Left lung (tissue), 10 donors: ENCODE results near the gene TUBA1B. TPM values are rescaled to one million over a fixed set of nuclear protein-coding genes. Genes with fewer than 3 reads are reported as not detected.
"Not testable (repeated sequence)": the region's sequence is repeated elsewhere in the genome, so short reads cannot be mapped to it uniquely, and the experiment has no call there.

ENCODE experiments used
- ATAC-seq: fragments of 200-7000 bp; cut with Tn5 transposase; one replicate; pipeline ENCODE4 v1.9.1; 2020; ENCODE audit warnings: moderate library complexity
- DNase-seq, 4 donors: peaks; one replicate each; pipeline ENCODE4 v3.0.0-alpha.2; 2013 to 2020
- H3K27ac ChIP-seq, 2 donors: fragments of 200-600 bp; sonication (generic) in 1 of 2; one replicate each; pipeline versions ENCODE4 v1.5.0 to v1.8.0; 2020 to 2021
- H3K27me3 ChIP-seq, 2 donors: fragments of 200-600 bp; sonication (generic) in 1 of 2; one replicate each; pipeline versions ENCODE4 v1.5.0 to v1.8.0; 2020 to 2021
- H3K36me3 ChIP-seq, 2 donors: fragments of 200-600 bp; sonication (generic) in 1 of 2; one replicate each; pipeline versions ENCODE4 v1.5.0 to v1.8.0; 2020 to 2021
- H3K4me1 ChIP-seq, 2 donors: fragments of 200-600 bp; one replicate each; pipeline ENCODE4 v1.8.0; 2021
- H3K4me3 ChIP-seq, 2 donors: fragments of 200-600 bp; sonication (generic) in 1 of 2; one replicate each; pipeline versions ENCODE4 v1.5.0 to v1.8.0; 2020 to 2021; ENCODE audit warnings: mild to moderate bottlenecking in 1 of 2
- H3K9me3 ChIP-seq, 2 donors: fragments of 200-600 bp; sonication (generic) in 1 of 2; one replicate each; pipeline versions ENCODE4 v1.5.0 to v1.8.0; 2020 to 2021
- CTCF ChIP-seq, 2 donors: fragments of 200-600 bp; sonication (generic) in 1 of 2; IDR thresholded peaks; one replicate each; pipeline versions ENCODE4 v1.5.0 to v1.8.0; 2021; ENCODE audit warnings: antibody characterized with exemption in 2 of 2
- intact Hi-C, 2 donors: fragments of 100-400 bp; cut with DNase I; formaldehyde crosslinking; loops; one replicate each; pipeline versions ENCODE4 v1.11.2 to v1.14.2; 2022
- polyA plus RNA-seq, 6 donors: library from polyadenylated mRNA; unstranded; fragments of 120-200 nt; gene quantifications; one replicate each; pipeline ENCODE4 v1.2.1, GENCODE V29; 2013; ENCODE audit not compliant: insufficient read length in 6 of 6
- total RNA-seq, 2 donors: library from RNA; stranded (reverse); fragmentation: NEBNext Ultra II Directional; extraction: Animal tissue kit (Norgen Biotek cat#: 25700); gene quantifications; one replicate each; pipeline ENCODE4 v1.2.1, GENCODE V29; 2021
- donor health status: DM: no; HTN: yes; CAD: no.
- donor health status: DM: no; HTN: no; CAD: no.

Gene TUBA1B
- total and polyA plus RNA-seq, 8 donors: 603 to 1,514 (median 981) TPM

GRCh38 chr12:49146406-49146805 lies 15.2 kb upstream of the TUBA1B start:
- Histone ChIP-seq H3K27me3 (no peaks in the 10 kb centered on the region), H3K36me3 (no peaks in the 10 kb centered on the region), H3K4me1 (no peaks in the 10 kb centered on the region), H3K27ac (no peak overlapping the region), H3K9me3 (no peaks in the 10 kb centered on the region), H3K4me3 (no peak overlapping the region)
- intact Hi-C loops: no loop called here
- no peak for TF ChIP-seq CTCF (IDR thresholded peaks at IDR 0.05)
- DNase-seq (no peak), ATAC-seq (no peak)

- Histone ChIP-seq H3K4me1 (no peaks in the 10 kb centered on the region), H3K27ac (no peak overlapping the region), H3K27me3 (no peaks in the 10 kb centered on the region), H3K36me3 (no peaks in the 10 kb centered on the region), H3K9me3 (no peaks in the 10 kb centered on the region), H3K4me3 (no peak overlapping the region)
- no peak for TF ChIP-seq CTCF (IDR thresholded peaks at IDR 0.05)
- ATAC-seq (no peak), DNase-seq (no peak)
- intact Hi-C loops: no loop called here
Observed at GRCh38 chr12:49144384-49144783, 13.2 kb upstream of the TUBA1B start.

- Histone ChIP-seq H3K36me3 (no peaks in the 10 kb centered on the region), H3K27ac (no peak overlapping the region), H3K4me3 (no peak overlapping the region), H3K27me3 (no peaks in the 10 kb centered on the region), H3K4me1 (no peaks in the 10 kb centered on the region), H3K9me3 (no peaks in the 10 kb centered on the region)
- DNase-seq: no peak
- intact Hi-C loops: loop anchor here in 1 of 2 donors (10.0 kb wide), 1 partner anchor 46 kb away; the partner anchor contains the start of gene TUBA1A
- ATAC-seq: no peak
- TF ChIP-seq CTCF (IDR thresholded peaks at IDR 0.05): no peak
Observed at GRCh38 chr12:49138999-49139398, 7.8 kb upstream of the TUBA1B start.

GRCh38 chr12:49138587-49138986 lies 7.4 kb upstream of the TUBA1B start:
- Histone ChIP-seq H3K4me1 (peaks cover 0 to 2% of the 10 kb centered on the region in 2 donors), H3K36me3 (no peaks in the 10 kb centered on the region), H3K4me3 (no peak overlapping the region), H3K27ac (no peak overlapping the region), H3K9me3 (no peaks in the 10 kb centered on the region), H3K27me3 (no peaks in the 10 kb centered on the region)
- no peak for TF ChIP-seq CTCF (IDR thresholded peaks at IDR 0.05)
- DNase-seq (no peak), ATAC-seq (no peak)
- intact Hi-C loops: loop anchor here in 1 of 2 donors (10.0 kb wide), 1 partner anchor 46 kb away; the partner anchor contains the start of gene TUBA1A

- Histone ChIP-seq H3K27ac (no peak overlapping the region), H3K36me3 (no peaks in the 10 kb centered on the region), H3K9me3 (no peaks in the 10 kb centered on the region), H3K4me1 (peaks cover 0 to 13% of the 10 kb centered on the region in 2 donors), H3K27me3 (no peaks in the 10 kb centered on the region), H3K4me3 (no peak overlapping the region)
- DNase-seq: no peak
- TF ChIP-seq CTCF (IDR thresholded peaks at IDR 0.05): no peak
- intact Hi-C loops: loop anchor here in 1 of 2 donors (10.0 kb wide), 1 partner anchor 47 kb away; the partner anchor contains the start of gene TUBA1A
- ATAC-seq: no peak
Observed at GRCh38 chr12:49137476-49137875, 6.3 kb upstream of the TUBA1B start.

GRCh38 chr12:49136997-49137396 lies 5.8 kb upstream of the TUBA1B start:
- not testable (repeated sequence) for H3K4me3 ChIP-seq, H3K9me3 ChIP-seq, H3K36me3 ChIP-seq, H3K27ac ChIP-seq, ATAC-seq, H3K27me3 ChIP-seq, DNase-seq
- peaks cover 4 to 18% of the 10 kb centered on the region in 2 donors for H3K4me1 ChIP-seq
- intact Hi-C loops: loop anchor here in 1 of 2 donors (10.0 kb wide), 1 partner anchor 48 kb away; the partner anchor contains the start of gene TUBA1A
